HG03378 (cell line): Measurements from ENCODE around the gene PSMB7.

Experiments
- ATAC-seq: cut with Tn5 transposase; IDR thresholded peaks from one replicate; pipeline ENCODE4 v1.9.1; 2021; ENCODE audit warnings: mild to moderate bottlenecking, moderate library complexity; ENCODE audit not compliant: unreplicated experiment

The PSMB7 gene

GRCh38 chr9:124346347-124347163 lies 68.7 kb downstream of the PSMB7 start:
- no peak for ATAC-seq

GRCh38 chr9:124345751-124346281 lies 69.4 kb downstream of the PSMB7 start:
- no peak for ATAC-seq

DNA sequence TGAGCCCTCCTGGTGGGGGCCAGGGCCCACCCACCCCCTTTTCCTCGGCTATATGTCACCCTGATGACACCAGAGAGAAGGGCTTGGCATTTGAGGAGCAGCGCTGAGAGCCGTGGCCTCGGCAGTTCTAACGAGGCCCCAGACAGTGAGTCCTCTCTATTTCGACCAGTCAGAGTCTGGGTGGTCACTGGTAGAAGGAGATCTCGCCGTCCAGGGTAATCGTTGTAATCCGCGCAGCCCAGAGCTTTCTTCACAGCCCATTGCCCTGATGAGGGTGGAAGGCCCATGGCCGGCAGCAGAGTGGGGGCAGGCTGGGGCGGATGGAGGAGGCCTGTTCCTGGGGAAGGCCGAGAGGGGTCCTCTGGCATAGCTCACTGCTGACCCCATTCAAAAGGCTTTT lies 70.2 kb downstream of the PSMB7 start:
- no peak for ATAC-seq

DNA sequence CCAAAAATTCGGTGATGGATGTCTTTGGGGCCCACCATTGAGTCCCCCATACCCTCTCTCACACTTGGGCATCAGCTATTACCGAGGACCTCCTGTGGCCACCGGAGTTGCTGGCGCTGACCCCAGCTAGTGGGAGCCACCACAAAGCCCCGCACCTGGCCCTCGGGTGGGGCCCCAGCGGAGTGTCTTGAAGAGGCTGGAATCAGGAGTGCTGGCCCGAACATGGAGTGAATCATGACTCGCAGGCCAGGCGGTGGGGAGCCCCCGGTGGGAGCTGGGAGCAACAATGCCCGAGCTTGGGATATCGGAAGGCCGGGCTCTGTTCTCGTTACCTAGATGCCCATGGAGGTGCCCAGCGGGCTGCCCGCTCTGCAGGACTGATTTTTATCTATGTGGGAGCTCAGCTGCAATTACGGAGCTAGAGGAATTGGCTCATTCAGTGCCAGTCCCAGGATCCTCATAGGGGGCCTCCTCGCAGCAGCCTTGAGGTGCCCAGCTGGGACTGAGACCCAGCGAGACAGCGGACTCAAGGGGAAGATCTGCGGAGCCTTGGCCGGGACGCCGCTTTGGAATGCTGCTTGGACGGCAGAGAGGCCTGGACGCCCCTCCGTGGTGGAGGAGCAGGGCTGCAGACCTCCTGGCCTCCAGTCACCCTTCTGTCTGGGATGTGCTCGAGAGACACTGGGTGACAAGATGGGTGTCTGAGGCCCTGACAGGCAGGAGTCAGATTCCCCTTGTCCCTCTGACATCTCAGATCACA lies 70.8 kb downstream of the PSMB7 start:
- no peak for ATAC-seq

DNA sequence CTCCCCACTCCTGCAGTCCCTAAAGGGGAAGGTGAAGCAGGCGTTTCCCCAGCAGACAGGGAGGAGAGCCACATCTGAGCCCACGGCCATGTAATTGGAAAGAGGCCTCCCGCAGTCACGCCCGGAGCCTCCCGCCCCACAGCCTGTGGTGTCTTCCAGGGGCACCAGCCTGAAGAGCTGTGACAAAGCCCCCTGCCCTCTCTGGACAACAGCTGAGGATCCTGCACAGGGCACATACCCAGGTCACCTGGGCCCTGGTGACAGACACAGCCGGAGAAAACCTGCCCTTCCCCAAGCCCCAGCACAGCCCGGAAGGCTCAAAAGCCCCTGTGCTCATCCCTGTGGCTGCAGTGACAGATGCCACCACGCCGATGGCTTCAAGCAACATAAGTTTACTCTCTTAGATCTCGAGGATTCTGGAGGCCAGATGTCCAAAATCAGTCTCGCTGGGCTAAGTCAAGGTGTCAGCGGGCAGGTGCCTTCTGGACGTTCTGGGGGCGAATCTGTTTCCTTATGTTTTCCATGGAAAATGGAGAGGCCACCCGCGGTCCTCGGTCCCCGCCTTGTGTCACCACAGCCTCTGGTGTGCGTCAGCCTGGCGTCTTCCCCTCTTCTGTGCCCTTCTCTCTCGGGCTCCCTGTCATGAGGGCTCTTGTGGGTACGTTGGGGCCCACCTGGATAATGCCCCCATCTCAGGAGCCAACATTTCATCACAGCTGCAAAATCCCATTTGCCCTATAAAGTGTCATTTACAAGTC lies 71.5 kb downstream of the PSMB7 start:
- no peak for ATAC-seq

GRCh38 chr9:124342776-124343485 lies 72.3 kb downstream of the PSMB7 start:
- no peak for ATAC-seq

DNA sequence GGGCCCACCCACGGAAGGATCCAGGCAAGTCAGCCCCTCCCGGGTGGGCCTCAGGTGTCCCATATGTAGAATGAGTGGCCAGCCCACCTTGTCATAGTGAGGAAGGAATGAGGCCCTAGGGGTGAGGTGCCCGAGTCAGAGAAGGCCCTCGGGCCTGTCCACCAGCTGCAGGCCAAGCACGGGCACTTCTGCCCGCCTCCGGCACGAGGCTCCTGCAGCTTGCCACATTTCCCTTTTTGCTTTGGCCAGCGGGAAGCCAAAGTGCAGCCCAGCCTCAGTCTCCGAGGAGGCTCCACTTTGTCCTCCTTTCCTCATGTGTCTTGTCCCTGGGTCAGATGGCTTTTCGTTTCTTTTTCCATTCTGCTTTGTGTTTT lies 72.9 kb downstream of the PSMB7 start:
- no peak for ATAC-seq

- ATAC-seq = no peak
Measured at GRCh38 chr9:124341455-124342170, 73.6 kb downstream of the PSMB7 start.

DNA sequence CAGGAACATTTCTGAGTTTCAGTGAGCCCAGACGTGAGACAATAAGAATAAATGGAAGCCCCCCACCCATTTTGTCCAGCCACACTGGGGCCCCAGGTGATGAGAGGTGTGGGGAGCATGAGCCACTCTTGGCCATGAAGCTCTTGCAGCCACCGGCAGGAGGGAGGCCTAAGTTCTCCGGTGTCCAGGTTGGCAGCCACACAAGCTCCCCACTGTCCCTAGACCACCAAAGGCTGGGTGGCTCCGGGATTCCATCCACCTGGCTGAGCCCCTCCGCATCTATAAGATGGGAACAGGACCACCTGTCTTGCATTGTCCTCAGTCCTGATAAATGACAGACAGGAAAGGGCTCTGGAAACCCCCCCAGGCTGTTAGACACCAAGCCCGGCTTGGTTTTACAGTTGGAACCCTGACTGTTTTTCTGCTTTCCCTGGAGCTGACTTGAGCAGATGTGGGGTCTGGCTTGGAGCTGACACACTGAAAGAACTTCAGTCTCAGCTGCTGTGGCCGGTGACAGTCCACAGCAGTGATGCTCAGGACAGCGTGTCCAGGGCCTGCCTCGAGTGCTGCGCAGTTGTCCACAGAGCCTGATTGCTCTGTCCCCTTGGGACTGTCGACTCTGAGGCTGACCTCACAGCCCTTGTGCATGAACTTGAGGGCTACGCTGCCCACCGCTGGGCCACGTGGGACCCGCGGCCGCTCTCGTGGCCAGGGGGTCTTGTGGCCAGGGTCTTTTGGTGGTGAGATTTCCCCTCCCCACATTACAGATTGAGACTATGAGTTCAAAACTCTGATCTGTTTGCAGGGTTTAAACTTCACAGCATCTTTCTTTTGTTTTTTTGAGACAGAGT lies 74.8 kb downstream of the PSMB7 start:
- ATAC-seq = no peak

GRCh38 chr9:124339603-124340146 lies 75.6 kb downstream of the PSMB7 start:
- ATAC-seq = no peak

- no peak for ATAC-seq
Measured at GRCh38 chr9:124337562-124337961, 77.7 kb downstream of the PSMB7 start.

DNA sequence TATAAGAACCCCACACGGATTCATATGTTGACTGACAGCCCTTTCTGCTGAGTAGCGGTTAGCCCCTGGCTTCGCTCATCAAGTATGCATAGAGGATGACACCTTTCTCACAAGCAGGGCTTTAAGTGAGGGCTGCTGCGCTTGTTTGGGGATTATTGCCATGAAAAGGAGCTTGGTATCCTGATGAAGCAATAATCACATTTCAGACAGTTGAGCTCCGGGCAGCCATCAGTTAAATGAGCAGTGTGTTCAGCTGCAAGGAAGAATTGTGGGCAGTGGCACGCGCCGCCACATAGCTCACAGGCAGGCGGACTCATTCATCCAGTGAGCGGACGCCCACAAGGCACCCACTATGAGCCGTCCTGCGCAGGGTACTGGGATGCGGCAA lies 79.9 kb downstream of the PSMB7 start:
- ATAC-seq = no peak

GRCh38 chr9:124334568-124335319 lies 80.5 kb downstream of the PSMB7 start:
- ATAC-seq = no peak

GRCh38 chr9:124333203-124333579 lies 82.1 kb downstream of the PSMB7 start:
- no peak for ATAC-seq

DNA sequence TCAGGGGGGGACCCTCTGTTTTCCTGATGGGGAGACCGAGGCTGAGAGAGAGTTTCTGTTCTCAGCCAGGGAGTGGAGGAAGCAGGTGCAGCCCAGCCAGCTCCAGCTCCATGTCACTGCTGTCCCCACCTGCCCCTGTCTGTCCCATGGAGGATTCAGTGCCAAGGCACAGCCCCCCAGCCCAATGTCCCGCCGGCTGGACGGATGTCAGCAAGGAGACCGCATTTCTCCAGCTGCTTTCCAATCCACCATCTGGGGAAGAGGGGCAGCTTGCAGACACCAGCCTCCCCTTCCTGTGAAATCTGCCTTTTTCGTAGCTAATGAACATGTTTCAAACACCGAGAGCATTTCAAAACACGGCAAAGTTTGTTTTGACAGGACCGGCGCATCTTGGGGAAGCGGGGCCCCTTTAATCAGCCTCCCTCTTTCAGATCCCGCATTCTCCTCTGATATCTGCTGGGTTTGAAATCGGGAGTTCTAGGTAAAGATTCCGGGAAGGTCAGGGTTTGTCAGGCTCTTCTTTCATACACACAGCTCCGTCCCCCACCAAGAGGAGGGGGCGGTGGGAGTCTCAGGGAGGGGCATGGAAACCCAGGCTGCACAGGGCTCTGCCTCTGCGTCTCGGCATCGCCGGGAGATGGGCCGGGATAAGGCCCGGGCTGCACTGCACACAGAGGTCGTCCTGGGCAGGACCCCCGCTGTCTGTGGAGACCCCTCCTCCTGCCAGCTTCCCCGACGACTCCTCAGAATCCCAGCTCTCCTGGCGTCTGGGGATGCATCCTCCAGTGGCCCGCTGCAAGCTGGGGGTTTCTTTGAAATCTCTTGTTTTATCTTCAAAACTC lies 82.7 kb downstream of the PSMB7 start:
- ATAC-seq = no peak

- no peak for ATAC-seq
Measured at GRCh38 chr9:124331580-124331979, 83.7 kb downstream of the PSMB7 start.

GRCh38 chr9:124330011-124330697 lies 85.1 kb downstream of the PSMB7 start:
- no peak for ATAC-seq
